ENCODE data around the gene UPF3A. TPM values are rescaled to one million over a fixed set of nuclear protein-coding genes. Genes with fewer than 3 reads are reported as not detected.

Gene UPF3A
- total and polyA plus RNA-seq, 10 of the 15 experiments (the other 5 are each of a cell fraction or from before 2014, with no cell fraction given) = 18.6 to 61.5 (median 43.3) TPM

GRCh38 chr13:114284680-114285079 is 3.3 kb downstream of the UPF3A start (continued):
- no peak for TF ChIP-seq ZNF687 (IDR thresholded peaks at IDR 0.05)
- no peak for TF ChIP-seq ZNF24 (IDR thresholded peaks at IDR 0.05)
- TF ChIP-seq SP1 (IDR thresholded peaks at IDR 0.05; ENCODE audit: low read depth, low read length) = no peak
- no peak for TF ChIP-seq POLR2AphosphoS5 (IDR thresholded peaks at IDR 0.05; ENCODE audit: low read length)
- no peak for TF ChIP-seq ATF3 (IDR thresholded peaks at IDR 0.05; ENCODE audit: borderline replicate concordance, extremely low read depth, low read depth, low read length)
- no peak for TF ChIP-seq NFXL1 (IDR thresholded peaks at IDR 0.05; ENCODE audit: borderline replicate concordance)
- TF ChIP-seq NR2C1 (IDR thresholded peaks at IDR 0.05) = no peak
- TF ChIP-seq STAT1 (conservative IDR thresholded peaks at IDR 0.05) = no peak
- no peak for TF ChIP-seq CBFB (IDR thresholded peaks at IDR 0.05; ENCODE audit: low read depth)
- TF ChIP-seq SIN3A (IDR thresholded peaks at IDR 0.05; ENCODE audit: low read depth, low read length) = no peak
- no peak for TF ChIP-seq HDAC2 (IDR thresholded peaks at IDR 0.05)
- TF ChIP-seq HSF1 (IDR thresholded peaks at IDR 0.05; ENCODE audit: low read depth, low read length) = no peak

All from GM12878 (cell line).